Cerebellar nuclear complex (tissue), 1 donor: Measurements from ENCODE around the gene SYT1.
"Not testable (repeated sequence)": the region's sequence is repeated elsewhere in the genome, so short reads cannot be mapped to it uniquely, and the experiment has no call there.

ENCODE experiments used
- DNase-seq, 2 experiments: peaks; one replicate each; lab custom pipeline; 2025; lab: John Stamatoyannopoulos, UW

SYT1 gene

GRCh38 chr12:78966926-78967325 is 102.4 kb downstream of the SYT1 start:
- no peak for DNase-seq

- no peak for DNase-seq
These were observed 103.7 kb downstream of the SYT1 start for GRCh38 chr12:78968226-78968625.

DNA sequence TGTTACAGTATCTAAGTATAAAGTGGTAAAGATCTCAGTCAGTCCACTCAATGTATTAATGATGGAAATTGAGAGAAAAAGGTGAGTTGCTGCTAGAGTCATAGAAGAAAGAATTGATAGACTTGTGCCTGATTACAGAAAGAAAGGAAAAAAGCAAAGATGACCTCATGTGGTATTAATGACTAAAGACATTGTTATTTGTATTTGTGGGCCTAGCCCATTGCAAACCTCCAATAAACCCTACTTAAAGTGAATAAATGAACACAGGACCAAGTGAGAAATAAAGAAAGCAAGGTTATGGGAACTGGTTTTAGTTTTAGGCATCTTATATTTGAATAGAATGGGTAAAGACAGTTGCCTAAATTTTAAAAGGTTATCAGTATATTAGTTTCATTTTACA is 105.5 kb downstream of the SYT1 start:
- no peak for DNase-seq

DNA sequence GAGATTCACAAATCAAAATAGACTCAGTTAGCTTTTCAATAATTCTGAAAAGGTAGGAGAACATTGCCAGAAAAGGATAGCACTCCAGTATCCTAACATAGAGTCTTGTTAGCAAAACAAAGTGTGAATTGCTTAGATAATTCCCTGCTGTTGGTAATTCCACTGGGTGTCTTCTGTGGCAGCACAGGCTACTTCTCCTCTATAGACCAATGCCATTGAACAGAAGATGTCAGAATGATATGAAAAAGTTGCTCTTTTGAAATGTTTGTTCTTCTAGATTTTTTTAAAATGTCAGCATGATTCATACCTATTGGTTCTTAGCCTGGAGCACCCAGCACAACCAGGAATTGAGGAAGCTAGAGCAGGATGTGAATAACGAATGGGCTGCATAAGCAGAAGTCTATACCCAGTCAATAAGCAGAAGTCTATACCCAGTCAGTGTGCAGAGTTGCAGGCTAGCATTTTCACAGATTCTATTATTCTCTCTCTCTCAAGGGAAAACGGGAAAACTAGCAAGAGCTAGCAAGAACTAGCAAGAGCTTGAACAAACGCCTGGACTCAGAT is 112.8 kb downstream of the SYT1 start:
- no peak for DNase-seq

- DNase-seq, result no peak
These were observed 129.7 kb downstream of the SYT1 start for GRCh38 chr12:78994168-78994791.

GRCh38 chr12:79000501-79000900 is 135.9 kb downstream of the SYT1 start:
- DNase-seq, result no peak

- DNase-seq, result no peak
These were observed 136.8 kb downstream of the SYT1 start for GRCh38 chr12:79001404-79001803.

- DNase-seq, result no peak
These were observed 141.7 kb downstream of the SYT1 start for GRCh38 chr12:79006306-79006705.

GRCh38 chr12:79008591-79008990 is 144.0 kb downstream of the SYT1 start:
- DNase-seq, result no peak

GRCh38 chr12:79012636-79013035 is 148.1 kb downstream of the SYT1 start:
- no peak for DNase-seq

DNA sequence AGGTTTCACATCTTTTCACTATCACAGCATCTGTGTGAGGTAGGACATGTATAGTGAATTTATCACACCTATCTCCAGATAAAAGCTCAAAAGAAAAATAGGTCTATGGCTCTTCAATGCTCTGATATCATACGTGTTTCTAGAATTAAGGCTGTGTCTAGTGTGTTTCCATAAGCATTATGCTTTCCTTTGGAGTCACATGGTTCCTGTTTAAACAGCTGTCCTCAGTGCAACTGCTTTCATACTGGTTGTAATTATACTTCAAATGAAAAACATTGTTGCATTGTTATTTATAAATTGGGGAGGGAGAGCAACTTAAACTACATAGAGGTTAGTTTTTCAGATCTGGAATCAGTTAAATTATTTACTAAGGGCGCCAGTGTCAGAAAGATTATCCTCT is 151.6 kb downstream of the SYT1 start:
- DNase-seq, result no peak

- DNase-seq, result no peak
These were observed 155.1 kb downstream of the SYT1 start for GRCh38 chr12:79019672-79020071.

DNA sequence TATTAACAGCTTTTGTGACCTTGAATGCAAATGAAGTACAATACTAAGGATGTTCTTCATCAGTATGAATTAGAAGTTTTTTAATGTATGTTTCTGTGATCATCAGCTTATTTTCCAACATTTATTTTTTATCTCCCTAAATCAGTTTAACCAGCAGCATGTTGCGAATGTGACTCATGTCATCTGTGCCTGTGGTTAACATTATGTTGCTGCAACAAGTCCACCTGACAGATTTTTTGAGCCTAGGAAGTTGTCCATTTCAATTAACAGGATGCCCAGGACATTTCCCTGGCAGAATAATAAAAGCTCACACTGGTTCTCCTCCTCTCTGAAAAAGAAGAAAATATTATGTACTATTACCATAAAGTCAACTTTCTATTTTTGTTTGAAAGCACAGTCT is 155.5 kb downstream of the SYT1 start:
- peak in 1 of 2 experiments; percentile 54 for DNase-seq

GRCh38 chr12:79021021-79021420 is 156.4 kb downstream of the SYT1 start:
- no peak for DNase-seq

GRCh38 chr12:79023261-79023660 is 158.7 kb downstream of the SYT1 start:
- DNase-seq, result no peak

GRCh38 chr12:79023784-79024183 is 159.2 kb downstream of the SYT1 start:
- no peak for DNase-seq

DNA sequence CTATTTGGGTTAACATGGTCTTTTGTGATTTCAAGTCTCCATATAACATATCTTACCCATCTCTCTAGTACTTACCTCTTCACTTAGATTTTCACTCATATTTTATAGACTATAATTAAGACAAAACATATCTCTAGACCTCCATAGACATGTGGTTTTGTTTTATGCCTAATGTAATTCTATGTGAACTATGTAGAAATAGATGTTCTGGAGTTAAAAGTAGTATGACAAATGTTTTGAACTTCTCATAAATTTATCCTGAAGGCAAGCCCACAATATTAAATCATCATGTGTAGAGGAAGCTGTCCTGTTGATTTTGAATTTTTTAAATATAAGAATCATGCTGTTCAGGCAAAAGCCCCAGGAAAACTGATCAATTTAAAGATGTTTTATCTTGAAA is 169.2 kb downstream of the SYT1 start:
- no peak for DNase-seq

- DNase-seq, result not testable (repeated sequence)
These were observed 180.2 kb downstream of the SYT1 start for GRCh38 chr12:79044748-79045147.

GRCh38 chr12:79045149-79045703 is 180.7 kb downstream of the SYT1 start:
- not testable (repeated sequence) for DNase-seq

- no peak for DNase-seq
These were observed 181.4 kb downstream of the SYT1 start for GRCh38 chr12:79046021-79046420.

DNA sequence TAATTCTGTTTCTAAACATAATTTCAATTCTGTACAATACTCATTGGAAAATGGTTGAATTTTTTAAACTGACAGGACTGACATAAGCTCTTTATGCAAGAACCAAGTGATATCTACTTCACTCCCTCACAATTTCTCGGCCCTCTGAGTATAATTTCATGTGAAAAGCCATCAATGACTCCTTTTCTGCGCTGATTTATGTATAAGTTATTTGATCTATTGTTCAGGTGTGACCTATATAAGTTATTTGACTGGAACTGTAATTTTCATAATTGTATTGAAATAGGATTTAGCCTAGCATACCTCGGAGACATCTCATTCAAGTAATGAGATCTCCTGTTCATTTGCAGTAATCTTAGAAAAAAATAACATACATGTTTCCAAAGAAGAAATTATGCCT is 184.4 kb downstream of the SYT1 start:
- DNase-seq, result no peak

GRCh38 chr12:79053394-79053793 is 188.8 kb downstream of the SYT1 start:
- no peak for DNase-seq

- no peak for DNase-seq
These were observed 191.5 kb downstream of the SYT1 start for GRCh38 chr12:79055926-79056674.
